Neural cell (in vitro differentiated cells): ENCODE data around the gene MAPK8.

Experiments
- TAF1 ChIP-seq: IDR thresholded peaks from 2 replicates; pipeline ENCODE4 v1.6.1; 2012; ENCODE audit warnings: low read depth
- TF ChIP-seq, protein P1 (sequence below): fragments of 450-650 bp; IDR thresholded peaks from 2 replicates; pipeline ENCODE4 v1.5.1; 2014; ENCODE audit warnings: antibody characterized with exemption, mild to moderate bottlenecking, moderate library complexity; ENCODE audit not compliant: poor library complexity, severe bottlenecking

DNA sequence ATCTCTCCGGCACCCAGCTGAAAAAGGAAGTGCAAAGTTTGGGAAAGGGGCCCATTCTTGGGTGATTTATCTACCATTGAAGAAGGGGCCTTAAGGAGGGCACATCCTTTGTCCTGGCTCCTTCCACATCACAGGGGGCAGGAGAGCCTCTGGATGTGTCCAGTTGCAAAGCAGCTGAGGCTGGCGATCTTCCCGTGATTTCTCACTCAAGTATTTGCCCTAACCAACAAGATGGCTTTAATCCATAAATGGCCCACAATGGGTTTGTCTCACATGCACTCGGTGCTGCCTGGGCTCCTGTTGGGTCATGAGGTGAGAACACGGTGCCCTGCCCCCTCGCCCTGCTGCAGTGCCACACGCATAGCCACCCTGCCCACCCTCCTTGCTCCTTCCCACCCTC lies 17.8 kb upstream of the MAPK8 start:
- TF ChIP-seq TAF1, result no peak
- TF ChIP-seq, protein P1, sequence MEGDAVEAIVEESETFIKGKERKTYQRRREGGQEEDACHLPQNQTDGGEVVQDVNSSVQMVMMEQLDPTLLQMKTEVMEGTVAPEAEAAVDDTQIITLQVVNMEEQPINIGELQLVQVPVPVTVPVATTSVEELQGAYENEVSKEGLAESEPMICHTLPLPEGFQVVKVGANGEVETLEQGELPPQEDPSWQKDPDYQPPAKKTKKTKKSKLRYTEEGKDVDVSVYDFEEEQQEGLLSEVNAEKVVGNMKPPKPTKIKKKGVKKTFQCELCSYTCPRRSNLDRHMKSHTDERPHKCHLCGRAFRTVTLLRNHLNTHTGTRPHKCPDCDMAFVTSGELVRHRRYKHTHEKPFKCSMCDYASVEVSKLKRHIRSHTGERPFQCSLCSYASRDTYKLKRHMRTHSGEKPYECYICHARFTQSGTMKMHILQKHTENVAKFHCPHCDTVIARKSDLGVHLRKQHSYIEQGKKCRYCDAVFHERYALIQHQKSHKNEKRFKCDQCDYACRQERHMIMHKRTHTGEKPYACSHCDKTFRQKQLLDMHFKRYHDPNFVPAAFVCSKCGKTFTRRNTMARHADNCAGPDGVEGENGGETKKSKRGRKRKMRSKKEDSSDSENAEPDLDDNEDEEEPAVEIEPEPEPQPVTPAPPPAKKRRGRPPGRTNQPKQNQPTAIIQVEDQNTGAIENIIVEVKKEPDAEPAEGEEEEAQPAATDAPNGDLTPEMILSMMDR, result no peak
